HepG2 (cell line): Measurements from ENCODE around the gene GMNN. TPM values are rescaled to one million over a fixed set of nuclear protein-coding genes. Genes with fewer than 3 reads are reported as not detected.

ENCODE experiments used
- ATAC-seq: fragments of 200-7000 bp; cut with Tn5 transposase; 3 replicates; pipeline ENCODE4 v1.9.1; 2020; ENCODE audit warnings: mild to moderate bottlenecking, moderate library complexity
- BruUV-seq: library from RNA; stranded (reverse); fragments of 400-500 nt; replicated peaks from 2 replicates; lab custom pipeline; 2021; lab: Mats Ljungman, UMichigan
- CTCF ChIA-PET: fragments of 300-600 bp; formaldehyde crosslinking; extraction: SDS; loops from one replicate; lab custom pipeline; 2021; ENCODE audit warnings: low total read pairs, inconsistent platforms, low intra/inter-chr PET ratio; lab: Yijun Ruan, JAX
- POLR2A ChIA-PET: fragments of 350-600 bp; sonication (Branson Sonifier 250); formaldehyde crosslinking; loops from one replicate; lab custom pipeline; 2020; ENCODE audit warnings: antibody characterized with exemption, inconsistent platforms; lab: Yijun Ruan, JAX
- DNase-seq: peaks from one replicate; pipeline ENCODE4 v3.0.0-alpha.2; 2015; ENCODE audit warnings: low spot score
- FAIRE-seq: peaks from 3 replicates; lab custom pipeline; 2011; peaks lifted over from hg19 to GRCh38; lab: Jason Lieb, UNC
- H2AFZ ChIP-seq: one replicate; pipeline ENCODE4 v1.6.1; 2011; ENCODE audit warnings: low read length, inconsistent platforms
- H3K27ac ChIP-seq: fragments of 300-600 bp; 3 replicates; pipeline ENCODE4 v1.8.0; 2011; ENCODE audit warnings: mixed run types, mild to moderate bottlenecking, mixed read lengths, low read length, inconsistent platforms; ENCODE audit not compliant: insufficient read depth; ENCODE audit errors: extremely low read length
- H3K27me3 ChIP-seq, 2 experiments: fragments of 200-600 bp in 1 of 2; 2 replicates in 1 of 2; 3 replicates in 1 of 2; pipeline versions ENCODE4 v1.6.0 to v1.8.0; 2011; ENCODE audit warnings: low read length in 2 of 2, mild to moderate bottlenecking in 2 of 2, moderate library complexity in 2 of 2, inconsistent platforms in 1 of 2; ENCODE audit not compliant: insufficient read depth in 2 of 2, control insufficient read depth in 1 of 2
- H3K36me3 ChIP-seq, 2 experiments: fragments of 200-600 bp in 1 of 2; replicated peaks in 1 of 2; 2 replicates in 1 of 2; 3 replicates in 1 of 2; pipeline versions ENCODE4 v1.5.1 to v1.8.0; 2011; ENCODE audit warnings: low read length in 2 of 2, inconsistent platforms in 1 of 2; ENCODE audit not compliant: insufficient read depth in 2 of 2, control insufficient read depth in 1 of 2
- H3K4me1 ChIP-seq: 2 replicates; pipeline ENCODE4 v1.5.1; 2012; ENCODE audit warnings: low read length, inconsistent platforms; ENCODE audit not compliant: insufficient read depth
- H3K4me2 ChIP-seq: 2 replicates; pipeline ENCODE4 v1.6.0; 2011; ENCODE audit warnings: low read depth, low read length, inconsistent platforms
- H3K4me3 ChIP-seq, 3 experiments: fragments of 200-600 bp in 1 of 3; sonication (generic), shearing (Covaris generic) in 1 of 3; replicated peaks in 1 of 3; 2 replicates each; pipeline ENCODE4 v1.5.1; 2011 to 2016; ENCODE audit warnings: low read length in 3 of 3, inconsistent platforms in 2 of 3, low read depth in 2 of 3, mild to moderate bottlenecking in 2 of 3, control low read depth in 1 of 3, mixed read lengths in 1 of 3; ENCODE audit not compliant: insufficient read depth in 1 of 3
- H3K79me2 ChIP-seq: one replicate; pipeline ENCODE4 v1.6.1; 2011; ENCODE audit warnings: low read length, inconsistent platforms; ENCODE audit not compliant: insufficient read depth
- H3K9ac ChIP-seq: 2 replicates; pipeline ENCODE4 v1.6.0; 2011; ENCODE audit warnings: mild to moderate bottlenecking, low read depth, low read length, inconsistent platforms; ENCODE audit not compliant: insufficient read depth
- H3K9me3 ChIP-seq: 2 replicates; pipeline ENCODE4 v1.5.1; 2012; ENCODE audit warnings: mild to moderate bottlenecking, low read length
- H4K20me1 ChIP-seq: 2 replicates; pipeline ENCODE4 v1.6.0; 2011; ENCODE audit warnings: inconsistent platforms, mild to moderate bottlenecking, low read length, moderate library complexity; ENCODE audit not compliant: insufficient read depth
- KDM1A ChIP-seq: IDR thresholded peaks from 2 replicates; pipeline ENCODE4 v1.6.1; 2016; ENCODE audit warnings: missing compliant biosample characterization
- NCOA1 ChIP-seq: sonication (generic); formaldehyde crosslinking; IDR thresholded peaks from 2 replicates; pipeline ENCODE4 v1.9.0; 2021; ENCODE audit warnings: missing genetic modification reagents
- ZMYM3 ChIP-seq: sonication (generic); formaldehyde crosslinking; IDR thresholded peaks from 2 replicates; pipeline ENCODE4 v1.5.1; 2020; ENCODE audit warnings: mild to moderate bottlenecking, missing genetic modification reagents
- ZNF282 ChIP-seq: fragments of 450-650 bp; IDR thresholded peaks from 2 replicates; pipeline ENCODE4 v1.6.1; 2018; ENCODE audit not compliant: partially characterized antibody
- ZNF629 ChIP-seq: sonication (generic); formaldehyde crosslinking; conservative IDR thresholded peaks from 2 replicates; pipeline ENCODE4 v1.5.0; 2020; ENCODE audit warnings: missing genetic modification reagents
- whole genome bisulfite sequencing: methylation state at CpG from one replicate; pipeline ENCODE4 v1.1.6; 2017; ENCODE audit warnings: low lambda C conversion rate; 5-methylcytosine and 5-hydroxymethylcytosine counted together
- in situ Hi-C: cut with HindIII; loops from 2 replicates; pipeline ENCODE4 v1.10.0; 2017; ENCODE audit warnings: low pct_unique_long_range_greater_than_20kb; ENCODE audit not compliant: extremely low pct_ligation_motif_present
- intact Hi-C: fragments of 100-400 bp; cut with micrococcal nuclease; formaldehyde crosslinking; loops from one replicate; pipeline ENCODE4 v1.10.0; 2022; ENCODE audit not compliant: unreplicated experiment
- polyA plus RNA-seq, 8 experiments: library from polyadenylated mRNA; depleted of rRNA in 3 of 8; stranded (reverse) in 7 of 8; unstranded in 1 of 8; fragments of >200 nt; fragmentation: Illumina TruSeq in 4 of 8; extraction: Trizol in 4 of 8; gene quantifications; 2 replicates each; pipeline versions ENCODE4 v1.2.1 to v1.2.3, GENCODE V29; 2011 to 2016; ENCODE audit warnings: low read depth in 4 of 8, missing spikeins in 1 of 8, mixed read lengths in 1 of 8; ENCODE audit not compliant: insufficient read depth in 1 of 8
- total RNA-seq, 5 experiments: library from RNA; depleted of rRNA; stranded (reverse); fragments of >200 nt; fragmentation: Illumina TruSeq; extraction: Trizol; gene quantifications; 2 replicates each; pipeline ENCODE4 v1.2.3, GENCODE V29; 2016; ENCODE audit warnings: low read depth in 1 of 5
- TF ChIP-seq, protein P1 (sequence below): sonication (generic); formaldehyde crosslinking; IDR thresholded peaks from 2 replicates; pipeline ENCODE4 v1.8.0; 2022; ENCODE audit warnings: mild to moderate bottlenecking, missing genetic modification reagents
- TF ChIP-seq, protein P2 (sequence below): sonication (generic); formaldehyde crosslinking; IDR thresholded peaks from 2 replicates; pipeline ENCODE4 v1.4.0; 2020; ENCODE audit warnings: missing genetic modification reagents, borderline replicate concordance
- TF ChIP-seq, protein P3 (sequence below): sonication (generic); formaldehyde crosslinking; IDR thresholded peaks from 2 replicates; pipeline ENCODE4 v1.4.0; 2020; ENCODE audit warnings: missing genetic modification reagents

GMNN gene
- total and polyA plus RNA-seq, 2 of the 13 experiments (the other 11 are each of a cell fraction or from before 2014, with no cell fraction given): 61.8 to 154 TPM

DNA sequence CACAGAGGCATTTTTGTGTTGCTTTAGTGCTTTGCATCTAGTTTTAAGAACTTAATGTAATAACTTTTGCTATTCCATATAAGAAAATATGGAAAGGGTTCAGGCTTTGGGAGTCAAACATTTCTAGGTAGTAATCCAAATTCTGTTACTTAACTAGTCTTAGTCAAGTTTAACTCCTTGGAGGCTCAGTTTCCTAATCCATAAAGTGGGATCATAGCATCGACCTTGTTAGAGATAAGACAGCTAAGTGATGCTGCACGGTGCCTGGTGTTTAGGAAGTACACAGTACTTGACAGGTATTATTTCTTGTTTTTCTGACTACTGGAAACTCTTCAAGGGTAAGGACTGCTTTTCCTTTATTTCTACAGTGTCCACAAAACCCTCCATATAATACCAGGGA lies 48.4 kb downstream of the GMNN start:
- no TSS peak for BruUV-seq
- POLR2A ChIA-PET: interaction anchor here (1.7 kb wide), 2 partner anchors 21 to 102 kb away, joined by 5 to 7 read pairs; no protein-coding TSS in a partner anchor
- intact Hi-C loops: no loop called here

DNA sequence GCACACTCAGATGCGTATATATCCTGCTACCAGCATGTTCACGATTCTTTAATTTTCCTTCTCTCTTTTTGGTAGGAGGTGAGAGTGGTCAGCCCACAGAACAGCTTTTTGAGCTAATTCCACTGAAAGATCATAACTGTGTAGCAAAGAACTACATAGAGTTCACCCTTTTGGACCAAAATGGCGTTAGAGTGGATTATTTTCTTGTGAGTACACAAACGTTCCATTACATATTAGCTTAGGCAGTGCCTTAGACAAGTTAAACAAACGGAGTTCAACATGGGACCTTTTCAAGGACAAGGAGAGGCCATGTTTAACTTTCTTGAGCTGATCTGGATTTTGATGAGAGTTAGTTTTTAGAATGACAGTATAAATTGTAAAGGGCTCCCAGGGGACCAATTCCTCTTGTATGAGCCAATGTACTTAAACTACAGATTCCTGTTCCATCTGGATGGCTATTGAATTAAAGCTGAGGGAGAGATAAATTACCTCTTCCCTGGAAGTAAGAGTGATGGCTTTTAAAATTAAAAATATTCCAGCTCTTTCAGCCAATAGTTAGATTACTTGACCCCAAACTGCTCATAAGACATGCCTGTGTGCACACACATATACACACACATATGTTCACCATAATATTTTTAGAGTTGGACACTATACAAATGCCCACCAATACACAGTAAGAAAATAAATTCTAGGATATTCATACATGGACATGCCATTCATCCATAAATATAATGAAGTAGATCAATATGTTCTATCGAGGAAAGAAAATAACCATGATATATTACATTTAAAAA lies 49.6 kb downstream of the GMNN start:
- in situ Hi-C loops: no loop called here
- Histone ChIP-seq H3K9ac (no peak overlapping the region), H3K79me2 (no peaks in the 10 kb centered on the region), H4K20me1 (no peaks in the 10 kb centered on the region), H2AFZ (no peak overlapping the region), H3K36me3 (no peaks in the 10 kb centered on the region), H3K27ac (peak overlapping the region; percentile 20), H3K4me2 (peak overlapping the region; percentile 25; the same call in 1 of the 2 replicates), H3K9me3 (no peaks in the 10 kb centered on the region), H3K4me1 (peaks cover 58% of the 10 kb centered on the region), H3K27me3 (no peaks in the 10 kb centered on the region), H3K4me3 (no peak overlapping the region)
- intact Hi-C loops: no loop called here
- peak; percentile 53 for DNase-seq
- CTCF ChIA-PET: no interaction called here
- BruUV-seq: no TSS peak
- FAIRE-seq: peak; percentile 57
- POLR2A ChIA-PET: interaction anchor here (0.7 to 1.7 kb wide), 4 partner anchors 15 to 103 kb away, joined by 3 to 7 read pairs (median 4); no protein-coding TSS in a partner anchor
- peak; percentile 65 for ATAC-seq
- WGBS: 50% methylated on average over 6 of the region's 6 CpGs
- TF ChIP-seq, protein P1, sequence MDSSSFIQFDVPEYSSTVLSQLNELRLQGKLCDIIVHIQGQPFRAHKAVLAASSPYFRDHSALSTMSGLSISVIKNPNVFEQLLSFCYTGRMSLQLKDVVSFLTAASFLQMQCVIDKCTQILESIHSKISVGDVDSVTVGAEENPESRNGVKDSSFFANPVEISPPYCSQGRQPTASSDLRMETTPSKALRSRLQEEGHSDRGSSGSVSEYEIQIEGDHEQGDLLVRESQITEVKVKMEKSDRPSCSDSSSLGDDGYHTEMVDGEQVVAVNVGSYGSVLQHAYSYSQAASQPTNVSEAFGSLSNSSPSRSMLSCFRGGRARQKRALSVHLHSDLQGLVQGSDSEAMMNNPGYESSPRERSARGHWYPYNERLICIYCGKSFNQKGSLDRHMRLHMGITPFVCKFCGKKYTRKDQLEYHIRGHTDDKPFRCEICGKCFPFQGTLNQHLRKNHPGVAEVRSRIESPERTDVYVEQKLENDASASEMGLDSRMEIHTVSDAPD (CRISPR knock-in tag): no peak
- TF ChIP-seq ZNF282: no peak
- TF ChIP-seq NCOA1 (CRISPR knock-in tag): no peak
- TF ChIP-seq, protein P2, sequence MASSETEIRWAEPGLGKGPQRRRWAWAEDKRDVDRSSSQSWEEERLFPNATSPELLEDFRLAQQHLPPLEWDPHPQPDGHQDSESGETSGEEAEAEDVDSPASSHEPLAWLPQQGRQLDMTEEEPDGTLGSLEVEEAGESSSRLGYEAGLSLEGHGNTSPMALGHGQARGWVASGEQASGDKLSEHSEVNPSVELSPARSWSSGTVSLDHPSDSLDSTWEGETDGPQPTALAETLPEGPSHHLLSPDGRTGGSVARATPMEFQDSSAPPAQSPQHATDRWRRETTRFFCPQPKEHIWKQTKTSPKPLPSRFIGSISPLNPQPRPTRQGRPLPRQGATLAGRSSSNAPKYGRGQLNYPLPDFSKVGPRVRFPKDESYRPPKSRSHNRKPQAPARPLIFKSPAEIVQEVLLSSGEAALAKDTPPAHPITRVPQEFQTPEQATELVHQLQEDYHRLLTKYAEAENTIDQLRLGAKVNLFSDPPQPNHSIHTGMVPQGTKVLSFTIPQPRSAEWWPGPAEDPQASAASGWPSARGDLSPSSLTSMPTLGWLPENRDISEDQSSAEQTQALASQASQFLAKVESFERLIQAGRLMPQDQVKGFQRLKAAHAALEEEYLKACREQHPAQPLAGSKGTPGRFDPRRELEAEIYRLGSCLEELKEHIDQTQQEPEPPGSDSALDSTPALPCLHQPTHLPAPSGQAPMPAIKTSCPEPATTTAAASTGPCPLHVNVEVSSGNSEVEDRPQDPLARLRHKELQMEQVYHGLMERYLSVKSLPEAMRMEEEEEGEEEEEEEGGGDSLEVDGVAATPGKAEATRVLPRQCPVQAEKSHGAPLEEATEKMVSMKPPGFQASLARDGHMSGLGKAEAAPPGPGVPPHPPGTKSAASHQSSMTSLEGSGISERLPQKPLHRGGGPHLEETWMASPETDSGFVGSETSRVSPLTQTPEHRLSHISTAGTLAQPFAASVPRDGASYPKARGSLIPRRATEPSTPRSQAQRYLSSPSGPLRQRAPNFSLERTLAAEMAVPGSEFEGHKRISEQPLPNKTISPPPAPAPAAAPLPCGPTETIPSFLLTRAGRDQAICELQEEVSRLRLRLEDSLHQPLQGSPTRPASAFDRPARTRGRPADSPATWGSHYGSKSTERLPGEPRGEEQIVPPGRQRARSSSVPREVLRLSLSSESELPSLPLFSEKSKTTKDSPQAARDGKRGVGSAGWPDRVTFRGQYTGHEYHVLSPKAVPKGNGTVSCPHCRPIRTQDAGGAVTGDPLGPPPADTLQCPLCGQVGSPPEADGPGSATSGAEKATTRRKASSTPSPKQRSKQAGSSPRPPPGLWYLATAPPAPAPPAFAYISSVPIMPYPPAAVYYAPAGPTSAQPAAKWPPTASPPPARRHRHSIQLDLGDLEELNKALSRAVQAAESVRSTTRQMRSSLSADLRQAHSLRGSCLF (CRISPR knock-in tag): no peak

More for the DNA sequence above, 48.4 kb downstream of the GMNN start:
- Histone ChIP-seq H3K36me3 (no peaks in the 10 kb centered on the region), H2AFZ (no peak overlapping the region), H3K27me3 (no peaks in the 10 kb centered on the region), H3K4me1 (peaks cover 60% of the 10 kb centered on the region), H4K20me1 (no peaks in the 10 kb centered on the region), H3K9me3 (no peaks in the 10 kb centered on the region), H3K9ac (no peak overlapping the region), H3K79me2 (no peaks in the 10 kb centered on the region), H3K4me2 (no peak overlapping the region), H3K4me3 (no peak overlapping the region), H3K27ac (peak overlapping the region; percentile 26)
- CTCF ChIA-PET: no interaction called here
- in situ Hi-C loops: no loop called here
- DNase-seq (no peak), ATAC-seq (no peak), FAIRE-seq (no peak)
- WGBS: 86% methylated on average over 2 of the region's 2 CpGs
- TF ChIP-seq, protein P3, sequence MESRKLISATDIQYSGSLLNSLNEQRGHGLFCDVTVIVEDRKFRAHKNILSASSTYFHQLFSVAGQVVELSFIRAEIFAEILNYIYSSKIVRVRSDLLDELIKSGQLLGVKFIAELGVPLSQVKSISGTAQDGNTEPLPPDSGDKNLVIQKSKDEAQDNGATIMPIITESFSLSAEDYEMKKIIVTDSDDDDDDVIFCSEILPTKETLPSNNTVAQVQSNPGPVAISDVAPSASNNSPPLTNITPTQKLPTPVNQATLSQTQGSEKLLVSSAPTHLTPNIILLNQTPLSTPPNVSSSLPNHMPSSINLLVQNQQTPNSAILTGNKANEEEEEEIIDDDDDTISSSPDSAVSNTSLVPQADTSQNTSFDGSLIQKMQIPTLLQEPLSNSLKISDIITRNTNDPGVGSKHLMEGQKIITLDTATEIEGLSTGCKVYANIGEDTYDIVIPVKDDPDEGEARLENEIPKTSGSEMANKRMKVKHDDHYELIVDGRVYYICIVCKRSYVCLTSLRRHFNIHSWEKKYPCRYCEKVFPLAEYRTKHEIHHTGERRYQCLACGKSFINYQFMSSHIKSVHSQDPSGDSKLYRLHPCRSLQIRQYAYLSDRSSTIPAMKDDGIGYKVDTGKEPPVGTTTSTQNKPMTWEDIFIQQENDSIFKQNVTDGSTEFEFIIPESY (CRISPR knock-in tag): no peak
- TF ChIP-seq ZMYM3 (CRISPR knock-in tag): peak; percentile 34; the same call in 1 of the 2 replicates
- peak; percentile 90 for TF ChIP-seq ZNF629
- peak; percentile 55; the same call in 1 of the 2 replicates for TF ChIP-seq KDM1A
